ENCODE data around the gene FIG4. TPM values are rescaled to one million over a fixed set of nuclear protein-coding genes. Genes with fewer than 3 reads are reported as not detected.

Gene FIG4
- total RNA-seq, 1 donor from 2014 or later, result 15.2 TPM

DNA sequence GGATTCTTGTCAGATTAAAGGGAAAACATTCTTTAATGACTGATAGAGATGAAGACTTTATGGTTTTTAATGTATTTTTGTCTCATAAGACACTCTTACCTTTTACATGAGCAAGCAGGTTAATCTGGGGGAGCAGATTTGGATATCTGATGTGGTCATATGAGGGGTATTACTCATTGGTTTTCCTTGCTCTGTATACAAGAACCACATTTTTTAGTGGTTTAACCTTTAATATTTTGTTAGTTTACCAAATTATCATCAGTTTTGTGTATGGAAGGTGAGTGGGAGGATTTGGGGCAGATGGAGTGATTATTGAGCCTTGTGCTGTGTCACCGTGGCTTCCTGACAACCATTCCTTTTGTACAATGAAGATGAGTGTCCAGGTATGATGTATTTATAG lies 112.9 kb downstream of the FIG4 start:
- Histone ChIP-seq H3K9me3 (no peaks in the 10 kb centered on the region), H3K36me3 (no peaks in the 10 kb centered on the region), H3K27me3 (no peaks in the 10 kb centered on the region), H3K27ac (no peak overlapping the region), H3K4me1 (no peaks in the 10 kb centered on the region), H3K4me3 (no peak overlapping the region)
- no peak for TF ChIP-seq CTCF (IDR thresholded peaks at IDR 0.05)
- no peak for TF ChIP-seq POLR2A (IDR thresholded peaks at IDR 0.05)
- no peak for TF ChIP-seq POLR2AphosphoS5 (IDR thresholded peaks at IDR 0.05; ENCODE audit: insufficient read depth in 1 of 2, low read depth in 1 of 2)
- intact Hi-C loops (cut with DNase I), result no loop called here
- no peak for DNase-seq (ENCODE audit: extremely low spot score in 2 of 2)

GRCh38 chr6:109807881-109808280 lies 116.8 kb downstream of the FIG4 start:
- no peak overlapping the region for H3K27ac ChIP-seq
- H3K4me3 ChIP-seq, result no peak overlapping the region
- intact Hi-C loops (cut with DNase I), result no loop called here
- H3K27me3 ChIP-seq, result no peaks in the 10 kb centered on the region
- no peak for DNase-seq (ENCODE audit: extremely low spot score in 2 of 2)
- no peaks in the 10 kb centered on the region for H3K4me1 ChIP-seq
- H3K36me3 ChIP-seq, result no peaks in the 10 kb centered on the region
- TF ChIP-seq POLR2AphosphoS5 (IDR thresholded peaks at IDR 0.05; ENCODE audit: insufficient read depth in 1 of 2, low read depth in 1 of 2), result no peak
- H3K9me3 ChIP-seq, result no peaks in the 10 kb centered on the region

DNA sequence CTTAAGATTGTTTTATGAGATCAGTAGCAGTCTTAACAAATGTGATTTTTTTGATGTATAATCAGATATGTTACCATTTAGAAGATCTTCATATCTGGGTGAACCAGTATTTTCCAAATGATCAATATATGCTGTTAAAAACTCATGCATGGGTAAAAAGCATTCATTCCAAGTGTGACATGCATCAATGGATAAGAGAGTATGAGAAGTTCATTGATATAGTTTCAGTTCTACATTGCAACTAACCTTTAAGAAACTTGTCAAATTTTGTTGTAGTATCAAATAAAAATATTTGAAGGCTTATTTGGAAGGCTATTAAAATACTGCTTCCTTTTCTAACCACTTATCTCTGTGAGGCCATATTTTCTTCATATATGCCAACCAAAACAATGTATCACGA lies 117.7 kb downstream of the FIG4 start:
- no peak for DNase-seq (ENCODE audit: extremely low spot score in 2 of 2)
- Histone ChIP-seq H3K36me3 (no peaks in the 10 kb centered on the region), H3K4me1 (no peaks in the 10 kb centered on the region), H3K27me3 (no peaks in the 10 kb centered on the region), H3K9me3 (no peaks in the 10 kb centered on the region), H3K27ac (no peak overlapping the region), H3K4me3 (no peak overlapping the region)
- intact Hi-C loops (cut with DNase I), result no loop called here
- TF ChIP-seq POLR2A (IDR thresholded peaks at IDR 0.05), result no peak
- no peak for TF ChIP-seq POLR2AphosphoS5 (IDR thresholded peaks at IDR 0.05; ENCODE audit: insufficient read depth in 1 of 2, low read depth in 1 of 2)
- no peak for TF ChIP-seq CTCF (IDR thresholded peaks at IDR 0.05)

DNA sequence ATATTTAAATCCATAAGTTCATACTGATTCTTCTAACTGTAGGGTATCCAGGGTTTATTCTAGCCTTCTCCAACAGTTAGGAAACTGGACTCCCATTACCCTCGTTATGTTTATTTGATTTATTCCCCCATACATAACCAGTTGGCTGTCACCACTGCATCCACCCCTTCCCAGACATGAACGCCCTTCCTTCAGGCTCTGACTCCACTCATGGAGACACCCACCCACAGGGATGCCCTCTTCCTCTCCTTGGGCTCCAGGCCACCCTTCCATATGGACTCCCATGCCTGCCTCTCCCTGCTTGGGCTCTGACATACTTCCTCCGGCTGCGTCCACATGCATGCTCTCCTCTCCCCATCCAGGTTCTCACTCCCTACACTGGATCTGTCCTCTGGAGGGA lies 124.0 kb downstream of the FIG4 start:
- intact Hi-C loops (cut with DNase I), result no loop called here
- Histone ChIP-seq H3K4me1 (no peaks in the 10 kb centered on the region), H3K27me3 (no peaks in the 10 kb centered on the region), H3K36me3 (no peaks in the 10 kb centered on the region), H3K9me3 (no peaks in the 10 kb centered on the region), H3K4me3 (no peak overlapping the region), H3K27ac (no peak overlapping the region)
- no peak for DNase-seq (ENCODE audit: extremely low spot score in 2 of 2)
- no peak for TF ChIP-seq CTCF (IDR thresholded peaks at IDR 0.05)
- TF ChIP-seq POLR2A (IDR thresholded peaks at IDR 0.05), result no peak
- TF ChIP-seq POLR2AphosphoS5 (IDR thresholded peaks at IDR 0.05; ENCODE audit: insufficient read depth in 1 of 2, low read depth in 1 of 2), result no peak

GRCh38 chr6:109816452-109817374 lies 125.6 kb downstream of the FIG4 start:
- DNase-seq (ENCODE audit: extremely low spot score in 2 of 2), result no peak
- Histone ChIP-seq H3K4me3 (no peak overlapping the region), H3K4me1 (no peaks in the 10 kb centered on the region), H3K27me3 (no peaks in the 10 kb centered on the region), H3K9me3 (no peaks in the 10 kb centered on the region), H3K36me3 (no peaks in the 10 kb centered on the region), H3K27ac (no peak overlapping the region)
- intact Hi-C loops (cut with DNase I), result no loop called here
- TF ChIP-seq POLR2AphosphoS5 (IDR thresholded peaks at IDR 0.05; ENCODE audit: insufficient read depth in 1 of 2, low read depth in 1 of 2) (no peak), CTCF (IDR thresholded peaks at IDR 0.05) (no peak), POLR2A (IDR thresholded peaks at IDR 0.05) (no peak)

Measured in vagina (tissue), 2 donors.